A549 (cell line): ENCODE data around the gene MSI2. TPM values are rescaled to one million over a fixed set of nuclear protein-coding genes. Genes with fewer than 3 reads are reported as not detected.
A peak's percentile ranks its signal among the peaks of the same experiment; 100 is the strongest.

Experiments
- ATAC-seq, 2 experiments: fragments of 200-7000 bp in 1 of 2; fragments of >200 bp in 1 of 2; cut with Nextera tagmentation in 1 of 2; cut with Tn5 transposase in 1 of 2; 3 replicates each; pipeline versions ENCODE4 v1.8.0 to v1.9.1; 2018 to 2020; ENCODE audit warnings: mild to moderate bottlenecking in 1 of 2, moderate library complexity in 1 of 2
- CTCF ChIA-PET: fragments of 300-600 bp; sonication (Branson Sonifier 250); formaldehyde crosslinking; extraction: SDS; loops from one replicate; lab custom pipeline; 2021; ENCODE audit warnings: antibody characterized with exemption, inconsistent platforms; lab: Yijun Ruan, JAX
- POLR2A ChIA-PET: fragments of 350-600 bp; formaldehyde crosslinking; extraction: SDS; loops from one replicate; lab custom pipeline; 2021; ENCODE audit warnings: antibody characterized with exemption, inconsistent platforms; lab: Yijun Ruan, JAX
- DNase-seq, 2 experiments: peaks; one replicate each; pipeline versions ENCODE4 v3.0.0 to v3.0.0-alpha.2; 2011 to 2016; ENCODE audit warnings: low read depth in 1 of 2, low spot score in 1 of 2
- FAIRE-seq: peaks from 2 replicates; lab custom pipeline; 2011; peaks lifted over from hg19 to GRCh38; lab: Jason Lieb, UNC
- H3K27ac ChIP-seq, 2 experiments: fragments of >200 bp; sonication (Bioruptor Twin); formaldehyde crosslinking; 3 replicates each; pipeline ENCODE4 v1.5.1; 2016 to 2017
- H3K4me1 ChIP-seq: fragments of >200 bp; sonication (Bioruptor Twin); formaldehyde crosslinking; 3 replicates; pipeline ENCODE4 v1.6.1; 2016
- H3K4me2 ChIP-seq: fragments of >200 bp; sonication (Bioruptor Twin); formaldehyde crosslinking; 3 replicates; pipeline ENCODE4 v1.6.1; 2016
- H3K4me3 ChIP-seq: fragments of >200 bp; sonication (Bioruptor Twin); formaldehyde crosslinking; 3 replicates; pipeline ENCODE4 v1.5.1; 2016
- H3K9me3 ChIP-seq: fragments of >200 bp; sonication (Bioruptor Twin); formaldehyde crosslinking; 3 replicates; pipeline ENCODE4 v1.6.1; 2016
- CEBPB ChIP-seq, 2 experiments: fragments of >200 bp in 1 of 2; sonication (Bioruptor Twin) in 1 of 2; formaldehyde crosslinking in 1 of 2; IDR thresholded peaks; 2 replicates each; pipeline ENCODE4 v1.6.1; 2012 to 2016
- E2F6 ChIP-seq: IDR thresholded peaks from 2 replicates; pipeline ENCODE4 v1.6.1; 2012; ENCODE audit warnings: low read depth, borderline replicate concordance
- FOSL2 ChIP-seq, 2 experiments: fragments of 450-650 bp in 1 of 2; fragments of >200 bp in 1 of 2; sonication (Bioruptor Twin) in 1 of 2; formaldehyde crosslinking; IDR thresholded peaks; 2 replicates each; pipeline versions ENCODE4 v1.5.0 to v1.6.1; 2016 to 2020; ENCODE audit warnings: mild to moderate bottlenecking in 1 of 2, moderate library complexity in 1 of 2
- HOXB13 ChIP-seq: fragments of 250-450 bp; sonication (Bioruptor Pico); IDR thresholded peaks from 2 replicates; pipeline ENCODE4 v1.5.0; 2020; ENCODE audit warnings: low read depth, mild to moderate bottlenecking, moderate library complexity
- JUN ChIP-seq, 2 experiments: fragments of >200 bp; sonication (Bioruptor Twin); formaldehyde crosslinking; IDR thresholded peaks; 2 replicates in 1 of 2; 3 replicates in 1 of 2; pipeline ENCODE4 v1.6.1; 2016 to 2017
- JUNB ChIP-seq: fragments of >200 bp; sonication (Bioruptor Twin); formaldehyde crosslinking; IDR thresholded peaks from 2 replicates; pipeline ENCODE4 v1.6.1; 2016
- MAFK ChIP-seq: fragments of 450-650 bp; IDR thresholded peaks from 2 replicates; pipeline ENCODE4 v1.6.1; 2014; ENCODE audit not compliant: partially characterized antibody
- NR3C1 ChIP-seq: fragments of >200 bp; sonication (Bioruptor Twin); formaldehyde crosslinking; IDR thresholded peaks from 3 replicates; pipeline ENCODE4 v1.6.1; 2017
- RARB ChIP-seq: fragments of 250-450 bp; sonication (Bioruptor Pico); IDR thresholded peaks from 2 replicates; pipeline ENCODE4 v1.8.0; 2021; ENCODE audit warnings: mild to moderate bottlenecking, moderate library complexity
- REST ChIP-seq: fragments of 200-600 bp; sonication (generic); IDR thresholded peaks from 2 replicates; pipeline ENCODE4 v1.6.1; 2016; ENCODE audit warnings: antibody characterized with exemption, mild to moderate bottlenecking, moderate library complexity
- ZNF302 ChIP-seq: fragments of 250-450 bp; sonication (Bioruptor Pico); IDR thresholded peaks from 2 replicates; pipeline ENCODE4 v1.9.0; 2021; ENCODE audit warnings: inconsistent platforms, mild to moderate bottlenecking, moderate library complexity
- ZSCAN20 ChIP-seq: fragments of 250-450 bp; sonication (Bioruptor Pico); IDR thresholded peaks from 2 replicates; pipeline ENCODE4 v1.8.0; 2022; ENCODE audit warnings: mild to moderate bottlenecking, moderate library complexity
- WGBS: methylation state at CpG from one replicate; pipeline ENCODE4 v1.1.6; 2017; ENCODE audit errors: missing lambda C conversion rate; 5-methylcytosine and 5-hydroxymethylcytosine counted together
- polyA plus RNA-seq, 4 experiments: library from polyadenylated mRNA; depleted of rRNA in 3 of 4; stranded (reverse); fragments of >200 nt; fragmentation: RNase III in 1 of 4; extraction: RNeasy Plus Mini Kit Qiagen cat#74134 plus additional on column Dnase treatment in 1 of 4; gene quantifications; 2 replicates in 3 of 4; 3 replicates in 1 of 4; pipeline ENCODE4 v1.2.3, GENCODE V29; 2011 to 2017
- TF ChIP-seq, protein P1 (sequence below): fragments of 250-450 bp; sonication (Bioruptor Pico); IDR thresholded peaks from 2 replicates; pipeline ENCODE4 v1.5.0; 2020; ENCODE audit warnings: low read depth, mild to moderate bottlenecking, moderate library complexity

Gene MSI2
- polyA plus RNA-seq, 2 of the 4 experiments (the other 2 are of a cell fraction) = 43.6 to 44.4 TPM

DNA sequence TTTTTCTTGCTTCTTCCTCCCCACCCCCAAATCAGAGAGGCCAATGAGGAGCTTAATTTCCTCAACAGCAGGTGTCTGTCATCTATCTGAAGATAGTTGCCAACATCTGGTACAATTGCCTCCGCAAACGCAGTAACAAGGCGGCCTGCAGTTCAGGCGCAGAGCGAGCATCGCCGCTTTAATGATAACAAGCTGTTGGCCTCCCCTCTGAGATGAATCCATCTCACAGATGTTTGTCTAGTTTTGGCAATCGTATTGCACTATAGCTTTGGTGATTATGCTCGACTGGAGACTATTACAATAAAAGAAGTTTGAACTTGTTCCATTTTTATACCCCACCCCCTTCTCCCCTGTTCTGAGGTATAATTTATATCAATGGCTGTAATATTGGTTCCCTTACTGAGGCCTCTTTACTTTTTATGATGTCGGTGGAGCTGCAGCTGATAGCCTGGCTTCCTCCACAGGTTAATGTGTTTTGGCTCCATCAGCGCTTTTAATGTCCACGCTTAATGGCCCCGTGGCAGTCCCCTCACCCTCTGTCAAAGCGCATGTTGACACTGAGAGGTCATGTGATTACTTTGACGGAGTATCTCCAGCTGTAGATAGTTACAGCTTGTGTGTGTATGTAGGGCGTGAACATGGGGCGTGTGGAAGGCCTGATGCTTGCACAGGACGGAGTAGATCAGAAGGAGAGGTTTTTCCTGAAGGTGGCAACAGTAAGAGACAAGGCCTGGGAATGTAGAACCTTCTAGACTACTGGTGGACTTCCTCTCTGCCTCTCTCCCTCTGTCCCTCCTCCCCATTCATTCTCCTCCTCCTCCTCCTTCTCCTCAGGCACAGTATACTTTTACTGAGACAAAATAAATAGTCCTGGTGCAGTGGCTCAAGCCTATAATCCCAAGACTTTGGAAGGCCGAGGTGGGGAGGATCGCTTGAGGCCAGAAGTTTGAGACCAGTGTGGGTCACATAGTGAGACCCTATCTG lies 164.7 kb downstream of the MSI2 start:
- peaks cover 31% of the 10 kb centered on the region for H3K4me1 ChIP-seq
- CTCF ChIA-PET = interaction anchor here (0.8 to 1.5 kb wide), 9 partner anchors 12 to 326 kb away, joined by 3 to 5 read pairs (median 3); no protein-coding TSS in a partner anchor
- DNase-seq (no peak), FAIRE-seq (no peak)
- peak; percentile 18 for TF ChIP-seq MAFK
- TF ChIP-seq, protein P1, sequence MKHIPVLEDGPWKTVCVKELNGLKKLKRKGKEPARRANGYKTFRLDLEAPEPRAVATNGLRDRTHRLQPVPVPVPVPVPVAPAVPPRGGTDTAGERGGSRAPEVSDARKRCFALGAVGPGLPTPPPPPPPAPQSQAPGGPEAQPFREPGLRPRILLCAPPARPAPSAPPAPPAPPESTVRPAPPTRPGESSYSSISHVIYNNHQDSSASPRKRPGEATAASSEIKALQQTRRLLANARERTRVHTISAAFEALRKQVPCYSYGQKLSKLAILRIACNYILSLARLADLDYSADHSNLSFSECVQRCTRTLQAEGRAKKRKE (CRISPR knock-in tag) = no peak
- TF ChIP-seq NR3C1 = no peak
- no peak for TF ChIP-seq HOXB13 (CRISPR knock-in tag)
- TF ChIP-seq, all 56 proteins: peak for 1
- ATAC-seq = no peak
- Histone ChIP-seq H3K4me2 (no peak overlapping the region), H3K27ac (peak overlapping the region in 1 of 2 experiments; percentile 20; a peak in 2 of 6 replicates), H3K4me3 (no peak overlapping the region), H3K9me3 (0 out of 3 replicates have a peak, but pooled peaks cover 4% of the 10 kb centered on the region)
- POLR2A ChIA-PET = no interaction called here
- 95% methylated on average over 20 of the region's 20 CpGs for WGBS

DNA sequence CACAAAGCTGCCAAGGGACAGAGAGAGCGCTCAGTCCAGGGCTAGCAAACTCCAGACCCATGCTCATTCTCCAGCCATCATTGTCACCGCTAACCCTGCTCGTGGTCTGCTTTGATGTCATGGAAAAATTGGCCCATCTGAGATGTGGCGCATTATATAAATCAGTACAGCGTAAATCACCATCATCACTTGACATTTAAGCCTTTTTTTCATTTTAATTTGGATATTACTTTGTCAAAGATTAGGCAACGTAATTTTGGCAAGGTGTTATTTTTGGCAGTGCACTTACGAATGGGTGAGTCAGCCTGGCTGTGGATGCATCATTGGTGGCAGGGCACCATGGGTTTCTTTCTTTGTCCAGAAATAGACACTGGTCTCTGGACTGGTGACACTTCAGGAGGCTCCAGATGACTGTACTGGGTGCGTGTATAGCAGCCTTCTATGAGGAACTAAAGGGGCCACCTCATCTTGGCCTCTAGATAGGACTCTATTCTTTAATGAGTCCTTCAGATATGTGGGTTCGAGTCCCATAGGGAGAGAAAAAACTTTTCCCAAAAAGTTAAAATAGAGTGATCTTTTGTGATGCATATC lies 166.3 kb downstream of the MSI2 start:
- WGBS = 78% methylated on average over 9 of the region's 9 CpGs

GRCh38 chr17:57423541-57423940 lies 167.2 kb downstream of the MSI2 start:
- Histone ChIP-seq H3K9me3 (no peaks in the 10 kb centered on the region), H3K4me2 (no peak overlapping the region), H3K4me3 (no peak overlapping the region), H3K27ac (0 out of 6 replicates have a peak overlapping the region, but pooled peaks of 1 of the 2 experiments have one; percentile 3), H3K4me1 (peaks cover 31% of the 10 kb centered on the region)
- TF ChIP-seq RARB (CRISPR knock-in tag) (no peak), REST (no peak), JUNB (no peak), JUN (IDR thresholded peaks at IDR 0.05) (no peak), CEBPB (IDR thresholded peaks at IDR 0.05) (no peak), MAFK (no peak), E2F6 (no peak)
- FAIRE-seq (no peak), ATAC-seq (no peak), DNase-seq (no peak)
- 77% methylated on average over 6 of the region's 6 CpGs for WGBS
- ChIA-PET POLR2A (no interaction called here), CTCF (interaction anchor here (1.1 to 2.3 kb wide), 5 partner anchors 32 to 409 kb away, joined by 3 to 9 read pairs (median 3); no protein-coding TSS in a partner anchor)

More for the DNA sequence above, 166.3 kb downstream of the MSI2 start:
- no peak overlapping the region for H3K4me2 ChIP-seq
- ATAC-seq = peak; percentile 48 to 59; a peak in 4 of 6 replicates
- TF ChIP-seq ZSCAN20 (CRISPR knock-in tag) (no peak), FOSL2 (IDR thresholded peaks at IDR 0.05) (no peak), FOSL2 (CRISPR knock-in tag; IDR thresholded peaks at IDR 0.05) (peak; percentile 43), REST (no peak), ZNF302 (no peak)
- H3K9me3 ChIP-seq = no peaks in the 10 kb centered on the region
- no peak overlapping the region for H3K27ac ChIP-seq
- ChIA-PET CTCF (interaction anchor here (1.0 to 2.3 kb wide), 4 partner anchors 21 to 410 kb away, joined by 3 to 9 read pairs (median 4); no protein-coding TSS in a partner anchor), POLR2A (no interaction called here)
- H3K4me3 ChIP-seq = no peak overlapping the region
- no peak for FAIRE-seq
- peaks cover 31% of the 10 kb centered on the region for H3K4me1 ChIP-seq
- peak in 1 of 2 experiments; percentile 31 for DNase-seq
